ENCODE results near the gene RAB25. TPM values are rescaled to one million over a fixed set of nuclear protein-coding genes. Genes with fewer than 3 reads are reported as not detected.

Gene RAB25
- total and polyA plus RNA-seq, 2 of the 13 experiments (the other 11 are each of a cell fraction or from before 2014, with no cell fraction given), result 0.20 to 0.22 TPM

DNA sequence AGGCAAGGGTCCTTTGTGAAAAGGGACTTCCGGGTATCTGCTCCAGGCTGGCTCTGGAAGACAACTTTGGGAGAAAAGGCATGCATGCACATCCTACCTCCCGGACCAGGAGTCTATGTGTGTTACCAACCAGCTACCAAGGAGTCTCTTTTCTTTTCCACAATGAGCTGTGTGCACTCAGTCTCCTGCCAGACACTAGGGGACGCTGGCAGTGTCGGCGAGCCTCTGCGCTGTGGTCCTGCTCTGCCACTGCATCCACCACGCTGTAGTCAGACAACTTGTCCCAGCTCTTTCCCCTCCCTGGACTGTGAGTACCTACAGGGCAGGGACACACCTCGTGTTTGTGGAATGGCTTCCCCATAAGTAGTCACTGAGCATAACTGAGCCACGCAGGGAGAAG is 35.1 kb upstream of the RAB25 start (continued):
- TF ChIP-seq RFX5 (IDR thresholded peaks at IDR 0.05; ENCODE audit: low read depth, low read length) (no peak), NFE2L1 (CRISPR knock-in tag; IDR thresholded peaks at IDR 0.05; ENCODE audit: borderline replicate concordance) (no peak), STAG1 (CRISPR knock-in tag; IDR thresholded peaks at IDR 0.05) (peak; percentile 68), ZNF205 (CRISPR knock-in tag; IDR thresholded peaks at IDR 0.05) (peak; percentile 42; the same call in 1 of the 2 replicates), BRCA1 (CRISPR knock-in tag; IDR thresholded peaks at IDR 0.05) (0 out of 2 replicates have a peak, but pooled peaks have one; percentile 33), ZSCAN30 (CRISPR knock-in tag; IDR thresholded peaks at IDR 0.05) (no peak), NFE2 (CRISPR knock-in tag; IDR thresholded peaks at IDR 0.05) (no peak), MTA3 (CRISPR knock-in tag; IDR thresholded peaks at IDR 0.05) (no peak), ATRX (CRISPR knock-in tag; IDR thresholded peaks at IDR 0.05; ENCODE audit: borderline replicate concordance) (no peak), SNAI1 (CRISPR knock-in tag; IDR thresholded peaks at IDR 0.05; ENCODE audit: borderline replicate concordance) (no peak), NONO (IDR thresholded peaks at IDR 0.05) (no peak), NONO (CRISPR knock-in tag; conservative IDR thresholded peaks at IDR 0.05) (no peak), HMG20B (CRISPR knock-in tag; conservative IDR thresholded peaks at IDR 0.05) (no peak), ATF1 (CRISPR knock-in tag; IDR thresholded peaks at IDR 0.05) (no peak), ZNF7 (CRISPR knock-in tag; IDR thresholded peaks at IDR 0.05) (no peak), ZNF619 (CRISPR knock-in tag; IDR thresholded peaks at IDR 0.05) (no peak), ASH2L (IDR thresholded peaks at IDR 0.05; ENCODE audit: insufficient read length, low read depth, low read length) (no peak), NRL (CRISPR knock-in tag; IDR thresholded peaks at IDR 0.05; ENCODE audit: borderline replicate concordance) (no peak), ZNF883 (CRISPR knock-in tag; IDR thresholded peaks at IDR 0.05; ENCODE audit: not compliant biosample characterization) (no peak), ZFX (CRISPR knock-in tag; IDR thresholded peaks at IDR 0.05; ENCODE audit: low read depth) (no peak), PRMT3 (CRISPR knock-in tag; IDR thresholded peaks at IDR 0.05; ENCODE audit: borderline replicate concordance, low read depth) (no peak), SMARCE1 (IDR thresholded peaks at IDR 0.05; ENCODE audit: borderline replicate concordance) (no peak), ZNF607 (CRISPR knock-in tag; IDR thresholded peaks at IDR 0.05; ENCODE audit: borderline replicate concordance) (no peak), ZNF552 (CRISPR knock-in tag; IDR thresholded peaks at IDR 0.05; ENCODE audit: borderline replicate concordance) (no peak), ISL2 (CRISPR knock-in tag; IDR thresholded peaks at IDR 0.05) (no peak)
- TF ChIP-seq, protein P1, sequence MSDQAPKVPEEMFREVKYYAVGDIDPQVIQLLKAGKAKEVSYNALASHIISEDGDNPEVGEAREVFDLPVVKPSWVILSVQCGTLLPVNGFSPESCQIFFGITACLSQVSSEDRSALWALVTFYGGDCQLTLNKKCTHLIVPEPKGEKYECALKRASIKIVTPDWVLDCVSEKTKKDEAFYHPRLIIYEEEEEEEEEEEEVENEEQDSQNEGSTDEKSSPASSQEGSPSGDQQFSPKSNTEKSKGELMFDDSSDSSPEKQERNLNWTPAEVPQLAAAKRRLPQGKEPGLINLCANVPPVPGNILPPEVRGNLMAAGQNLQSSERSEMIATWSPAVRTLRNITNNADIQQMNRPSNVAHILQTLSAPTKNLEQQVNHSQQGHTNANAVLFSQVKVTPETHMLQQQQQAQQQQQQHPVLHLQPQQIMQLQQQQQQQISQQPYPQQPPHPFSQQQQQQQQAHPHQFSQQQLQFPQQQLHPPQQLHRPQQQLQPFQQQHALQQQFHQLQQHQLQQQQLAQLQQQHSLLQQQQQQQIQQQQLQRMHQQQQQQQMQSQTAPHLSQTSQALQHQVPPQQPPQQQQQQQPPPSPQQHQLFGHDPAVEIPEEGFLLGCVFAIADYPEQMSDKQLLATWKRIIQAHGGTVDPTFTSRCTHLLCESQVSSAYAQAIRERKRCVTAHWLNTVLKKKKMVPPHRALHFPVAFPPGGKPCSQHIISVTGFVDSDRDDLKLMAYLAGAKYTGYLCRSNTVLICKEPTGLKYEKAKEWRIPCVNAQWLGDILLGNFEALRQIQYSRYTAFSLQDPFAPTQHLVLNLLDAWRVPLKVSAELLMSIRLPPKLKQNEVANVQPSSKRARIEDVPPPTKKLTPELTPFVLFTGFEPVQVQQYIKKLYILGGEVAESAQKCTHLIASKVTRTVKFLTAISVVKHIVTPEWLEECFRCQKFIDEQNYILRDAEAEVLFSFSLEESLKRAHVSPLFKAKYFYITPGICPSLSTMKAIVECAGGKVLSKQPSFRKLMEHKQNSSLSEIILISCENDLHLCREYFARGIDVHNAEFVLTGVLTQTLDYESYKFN (CRISPR knock-in tag; conservative IDR thresholded peaks at IDR 0.05), result no peak
- TF ChIP-seq, protein P2, sequence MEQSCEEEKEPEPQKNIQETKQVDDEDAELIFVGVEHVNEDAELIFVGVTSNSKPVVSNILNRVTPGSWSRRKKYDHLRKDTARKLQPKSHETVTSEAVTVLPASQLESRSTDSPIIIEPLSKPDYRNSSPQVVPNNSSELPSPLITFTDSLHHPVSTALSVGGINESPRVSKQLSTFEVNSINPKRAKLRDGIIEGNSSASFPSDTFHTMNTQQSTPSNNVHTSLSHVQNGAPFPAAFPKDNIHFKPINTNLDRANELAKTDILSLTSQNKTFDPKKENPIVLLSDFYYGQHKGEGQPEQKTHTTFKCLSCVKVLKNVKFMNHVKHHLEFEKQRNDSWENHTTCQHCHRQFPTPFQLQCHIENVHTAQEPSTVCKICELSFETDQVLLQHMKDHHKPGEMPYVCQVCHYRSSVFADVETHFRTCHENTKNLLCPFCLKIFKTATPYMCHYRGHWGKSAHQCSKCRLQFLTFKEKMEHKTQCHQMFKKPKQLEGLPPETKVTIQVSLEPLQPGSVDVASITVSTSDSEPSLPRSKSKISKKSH (CRISPR knock-in tag; IDR thresholded peaks at IDR 0.05; ENCODE audit: borderline replicate concordance), result no peak
- TF ChIP-seq, protein P3, sequence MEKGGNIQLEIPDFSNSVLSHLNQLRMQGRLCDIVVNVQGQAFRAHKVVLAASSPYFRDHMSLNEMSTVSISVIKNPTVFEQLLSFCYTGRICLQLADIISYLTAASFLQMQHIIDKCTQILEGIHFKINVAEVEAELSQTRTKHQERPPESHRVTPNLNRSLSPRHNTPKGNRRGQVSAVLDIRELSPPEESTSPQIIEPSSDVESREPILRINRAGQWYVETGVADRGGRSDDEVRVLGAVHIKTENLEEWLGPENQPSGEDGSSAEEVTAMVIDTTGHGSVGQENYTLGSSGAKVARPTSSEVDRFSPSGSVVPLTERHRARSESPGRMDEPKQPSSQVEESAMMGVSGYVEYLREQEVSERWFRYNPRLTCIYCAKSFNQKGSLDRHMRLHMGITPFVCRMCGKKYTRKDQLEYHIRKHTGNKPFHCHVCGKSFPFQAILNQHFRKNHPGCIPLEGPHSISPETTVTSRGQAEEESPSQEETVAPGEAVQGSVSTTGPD (CRISPR knock-in tag; IDR thresholded peaks at IDR 0.05), result no peak
